Vagina (tissue), 2 donors: ENCODE results near the gene SLC40A1.

Experiments used
- CTCF ChIP-seq, 3 experiments: fragments of 450-650 bp in 2 of 3; fragments of 200-600 bp in 1 of 3; sonication (generic) in 1 of 3; IDR thresholded peaks; one replicate each; pipeline ENCODE4 v1.5.1; 2017 to 2019; ENCODE audit warnings: antibody characterized with exemption in 3 of 3, mild to moderate bottlenecking in 2 of 3, moderate library complexity in 2 of 3
- POLR2AphosphoS5 ChIP-seq, 2 donors: sonication (generic); formaldehyde crosslinking; IDR thresholded peaks; one replicate each; pipeline ENCODE4 v1.9.0; 2017; ENCODE audit warnings: antibody characterized with exemption in 2 of 2, mild to moderate bottlenecking in 2 of 2, low read depth in 1 of 2; ENCODE audit not compliant: insufficient read depth in 1 of 2

GRCh38 chr2:189629531-189630453 lies 49.2 kb upstream of the SLC40A1 start:
- TF ChIP-seq CTCF (IDR thresholded peaks at IDR 0.05) (no peak), POLR2AphosphoS5 (IDR thresholded peaks at IDR 0.05; ENCODE audit: insufficient read depth in 1 of 2, low read depth in 1 of 2) (no peak)
